Heart left ventricle (tissue), 16 donors: ENCODE results near the gene ERGIC1. TPM values are rescaled to one million over a fixed set of nuclear protein-coding genes. Genes with fewer than 3 reads are reported as not detected.
A peak's percentile ranks its signal among the peaks of the same experiment; 100 is the strongest.

ENCODE experiments used
- ATAC-seq, 4 donors: fragments of 200-7000 bp; cut with Tn5 transposase; one replicate each; pipeline ENCODE4 v1.9.1; 2020 to 2022; ENCODE audit warnings: moderate library complexity in 4 of 4, mild to moderate bottlenecking in 3 of 4, moderate number of reproducible peaks in 1 of 4
- DNase-seq, 5 donors: peaks; one replicate each; pipeline ENCODE4 v3.0.0-alpha.2; 2020
- H3K27ac ChIP-seq, 12 donors: fragments of 200-600 bp; sonication (generic) in 4 of 12; one replicate each; pipeline versions ENCODE4 v1.5.0 to v1.8.0; 2016 to 2022; ENCODE audit warnings: mild to moderate bottlenecking in 2 of 12
- H3K27me3 ChIP-seq, 9 donors: fragments of 200-600 bp; sonication (generic) in 2 of 9; one replicate each; pipeline versions ENCODE4 v1.5.1 to v1.8.0; 2016 to 2022; ENCODE audit warnings: mild to moderate bottlenecking in 3 of 9
- H3K36me3 ChIP-seq, 9 donors: fragments of 200-600 bp; sonication (generic) in 2 of 9; one replicate each; pipeline versions ENCODE4 v1.5.0 to v1.8.0; 2018 to 2022; ENCODE audit warnings: mild to moderate bottlenecking in 2 of 9
- H3K4me1 ChIP-seq, 12 donors: fragments of 200-600 bp; sonication (generic) in 4 of 12; one replicate each; pipeline versions ENCODE4 v1.5.0 to v1.8.0; 2016 to 2022; ENCODE audit warnings: mild to moderate bottlenecking in 3 of 12
- H3K4me3 ChIP-seq, 12 donors: fragments of 200-600 bp; sonication (generic) in 4 of 12; one replicate each; pipeline versions ENCODE4 v1.5.0 to v1.8.0; 2017 to 2022; ENCODE audit warnings: mild to moderate bottlenecking in 9 of 12, moderate library complexity in 4 of 12
- H3K9me3 ChIP-seq, 12 donors: fragments of 200-600 bp; sonication (generic) in 4 of 12; one replicate each; pipeline versions ENCODE4 v1.5.0 to v1.8.0; 2016 to 2022; ENCODE audit warnings: mild to moderate bottlenecking in 1 of 12
- POLR2A ChIP-seq, 2 donors: fragments of 450-650 bp; IDR thresholded peaks; one replicate each; pipeline ENCODE4 v1.6.1; 2017; ENCODE audit warnings: antibody characterized with exemption in 2 of 2, mild to moderate bottlenecking in 2 of 2, moderate library complexity in 2 of 2
- WGBS, 4 donors: extraction: QIAGEN DNeasy Blood & Tissue Kit in 2 of 4; methylation state at CpG; one replicate each; pipeline versions ENCODE4 v1.1.5 to v1.1.7; 2013 to 2018; 5-methylcytosine and 5-hydroxymethylcytosine counted together
- intact Hi-C, 10 donors: fragments of 100-400 bp; cut with DNase I; formaldehyde crosslinking; loops; one replicate each; pipeline versions ENCODE4 v1.11.1 to v1.14.2; 2022
- polyA plus RNA-seq, 2 donors: library from polyadenylated mRNA; stranded (reverse); fragments of 200-250 nt; gene quantifications; one replicate each; pipeline ENCODE4 v1.2.3, GENCODE V29; 2013
- total RNA-seq, 9 donors: library from RNA; depleted of rRNA in 2 of 9; stranded (reverse); fragments of >200 nt in 2 of 9; fragmentation: NEBNext Ultra II Directional in 3 of 9; extraction: Animal tissue kit (Norgen Biotek cat#: 25700) in 3 of 9; gene quantifications; one replicate each; pipeline versions ENCODE4 v1.1.0 to v1.2.4, GENCODE V29; 2016 to 2023
- TF ChIP-seq, protein P1 (sequence below), 12 donors: fragments of 200-600 bp; sonication (generic) in 4 of 12; IDR thresholded peaks; one replicate each; pipeline versions ENCODE4 v1.5.0 to v1.8.0; 2018 to 2022; ENCODE audit warnings: antibody characterized with exemption in 12 of 12, mild to moderate bottlenecking in 5 of 12
- donor health status: ischemic (EF 13 %, LVEDD 7.1; RV severe dilation, severe dysfunction).
- donor health status: healthy with polysubstance abuse.
- donor health status: DM: no; HTN: yes; CAD: no.
- donor health status: DM: no; HTN: no; CAD: no.
- donor health status: ischemic (EF 25% LVEDD 6.9; RV normal size, moderate dysfunction).
- donor health status: ischemic (EF 25% LVEDD 5.7; RV mildly dilated, moderate dysfunction).
- donor health status: healthy.
- donor health status: DM: yes; HTN: yes; CAD: no.
- donor health status: ischemic (EF 35%, LVEDD 5.7; RV mildly dilated, moderate dysfunction).
- donor health status: nonischemic (EF 11% LVEDD 7.7; RV severe dilation, severe dysfunction).
- donor health status: DM: yes; HTN: yes; CAD: no.
- donor health status: PGD.
- donor health status: ischemic (EF 29% LVEDD 5.4; RV normal size, mild dysfunction).
- donor health status: nonischemic (EF 23%, LVEDD 6.1; RV moderate dilation, normal function).

The ERGIC1 gene
- total and polyA plus RNA-seq, 11 donors: 66.6 to 115 (median 84.9) TPM

DNA sequence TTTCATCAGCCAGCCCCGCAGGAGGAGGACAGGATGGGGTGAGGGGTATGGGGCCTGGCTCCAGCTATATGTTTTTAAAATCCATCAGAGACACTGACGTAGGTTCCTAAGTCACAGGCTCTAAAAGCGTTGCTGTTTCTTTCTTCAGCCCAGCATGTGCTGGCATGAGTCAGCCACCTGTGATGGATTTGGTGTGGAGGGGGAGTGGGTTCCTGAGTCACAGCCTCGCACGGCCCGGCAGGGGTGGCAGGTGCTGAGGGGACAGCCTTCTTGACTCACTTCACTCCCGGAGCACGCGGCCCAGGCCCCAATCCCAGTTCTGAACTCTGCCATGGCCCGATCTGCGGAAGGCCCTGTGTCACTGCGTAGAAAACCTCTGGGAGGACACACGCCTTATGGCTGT, 86.4 kb downstream of the ERGIC1 start:
- H3K9me3 ChIP-seq: no peaks in the 10 kb centered on the region
- no peaks in the 10 kb centered on the region for H3K27me3 ChIP-seq
- no peak for TF ChIP-seq POLR2A (IDR thresholded peaks at IDR 0.05)
- TF ChIP-seq, protein P1, sequence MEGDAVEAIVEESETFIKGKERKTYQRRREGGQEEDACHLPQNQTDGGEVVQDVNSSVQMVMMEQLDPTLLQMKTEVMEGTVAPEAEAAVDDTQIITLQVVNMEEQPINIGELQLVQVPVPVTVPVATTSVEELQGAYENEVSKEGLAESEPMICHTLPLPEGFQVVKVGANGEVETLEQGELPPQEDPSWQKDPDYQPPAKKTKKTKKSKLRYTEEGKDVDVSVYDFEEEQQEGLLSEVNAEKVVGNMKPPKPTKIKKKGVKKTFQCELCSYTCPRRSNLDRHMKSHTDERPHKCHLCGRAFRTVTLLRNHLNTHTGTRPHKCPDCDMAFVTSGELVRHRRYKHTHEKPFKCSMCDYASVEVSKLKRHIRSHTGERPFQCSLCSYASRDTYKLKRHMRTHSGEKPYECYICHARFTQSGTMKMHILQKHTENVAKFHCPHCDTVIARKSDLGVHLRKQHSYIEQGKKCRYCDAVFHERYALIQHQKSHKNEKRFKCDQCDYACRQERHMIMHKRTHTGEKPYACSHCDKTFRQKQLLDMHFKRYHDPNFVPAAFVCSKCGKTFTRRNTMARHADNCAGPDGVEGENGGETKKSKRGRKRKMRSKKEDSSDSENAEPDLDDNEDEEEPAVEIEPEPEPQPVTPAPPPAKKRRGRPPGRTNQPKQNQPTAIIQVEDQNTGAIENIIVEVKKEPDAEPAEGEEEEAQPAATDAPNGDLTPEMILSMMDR (IDR thresholded peaks at IDR 0.05): no peak
- peaks cover 0 to 10% (median 0%) of the 10 kb centered on the region in 12 donors for H3K4me1 ChIP-seq
- H3K27ac ChIP-seq: peak overlapping the region in 1 of 12 donors; percentile 76
- ATAC-seq: peak in 2 of 4 donors; percentile 6 to 31
- DNase-seq: no peak
- no peak overlapping the region for H3K4me3 ChIP-seq
- intact Hi-C loops: no loop called here
- H3K36me3 ChIP-seq: peaks cover 0 to 70% (median 44%) of the 10 kb centered on the region in 9 donors
- 87 to 91% (median 88%) methylated on average over 13 of the region's 13 CpGs for WGBS, 4 donors

GRCh38 chr5:172920995-172921394, 86.9 kb downstream of the ERGIC1 start:
- Histone ChIP-seq H3K9me3 (no peaks in the 10 kb centered on the region), H3K4me1 (peaks cover 0 to 10% (median 0%) of the 10 kb centered on the region in 12 donors), H3K36me3 (peaks cover 0 to 65% (median 38%) of the 10 kb centered on the region in 9 donors), H3K27me3 (no peaks in the 10 kb centered on the region), H3K4me3 (no peak overlapping the region), H3K27ac (peak overlapping the region in 1 of 12 donors; percentile 76)
- TF ChIP-seq, protein P1 (IDR thresholded peaks at IDR 0.05): no peak
- TF ChIP-seq POLR2A (IDR thresholded peaks at IDR 0.05): no peak
- intact Hi-C loops: no loop called here
- WGBS, 4 donors: 90 to 96% (median 95%) methylated on average over 11 to 12 of the region's 12 CpGs
- DNase-seq: no peak
- ATAC-seq: no peak

GRCh38 chr5:172921906-172922305, 87.9 kb downstream of the ERGIC1 start:
- H3K36me3 ChIP-seq: peaks cover 0 to 64% (median 36%) of the 10 kb centered on the region in 9 donors
- no peak overlapping the region for H3K4me3 ChIP-seq
- ATAC-seq: no peak
- no peak overlapping the region for H3K27ac ChIP-seq
- H3K27me3 ChIP-seq: no peaks in the 10 kb centered on the region
- intact Hi-C loops: no loop called here
- no peak for TF ChIP-seq POLR2A (IDR thresholded peaks at IDR 0.05)
- TF ChIP-seq, protein P1 (IDR thresholded peaks at IDR 0.05): no peak
- no peaks in the 10 kb centered on the region for H3K9me3 ChIP-seq
- WGBS, 4 donors: 91 to 95% (median 94%) methylated on average over 7 of the region's 7 CpGs
- DNase-seq: no peak
- H3K4me1 ChIP-seq: peaks cover 0 to 10% (median 0%) of the 10 kb centered on the region in 12 donors

DNA sequence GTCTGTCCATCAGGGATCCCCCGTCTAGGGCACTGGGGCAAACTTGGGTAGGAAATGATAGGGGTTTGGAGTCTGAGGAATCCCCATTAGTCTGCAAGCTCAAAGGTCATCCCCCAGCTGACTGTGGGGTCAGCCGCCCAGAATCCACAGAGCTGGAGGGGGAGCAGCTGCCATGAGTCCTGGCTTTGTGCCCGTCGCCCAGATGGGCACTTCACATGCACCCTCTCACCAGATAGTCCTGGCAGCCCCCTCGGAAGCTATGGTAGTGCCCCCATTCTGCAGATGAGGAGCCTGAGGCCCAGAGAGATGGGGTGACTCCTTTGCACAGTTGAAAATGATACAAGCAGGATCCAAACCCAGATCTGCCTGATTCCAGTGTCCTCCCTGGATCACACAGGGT, 89.5 kb downstream of the ERGIC1 start:
- peaks cover 0 to 10% (median 0%) of the 10 kb centered on the region in 12 donors for H3K4me1 ChIP-seq
- no peak for ATAC-seq
- H3K27me3 ChIP-seq: no peaks in the 10 kb centered on the region
- TF ChIP-seq, protein P1 (IDR thresholded peaks at IDR 0.05): no peak
- TF ChIP-seq POLR2A (IDR thresholded peaks at IDR 0.05): no peak
- H3K27ac ChIP-seq: no peak overlapping the region
- H3K4me3 ChIP-seq: no peak overlapping the region
- H3K36me3 ChIP-seq: peaks cover 0 to 65% (median 33%) of the 10 kb centered on the region in 9 donors
- 78 to 93% (median 89%) methylated on average over 4 to 5 of the region's 5 CpGs for WGBS, 4 donors
- intact Hi-C loops: no loop called here
- H3K9me3 ChIP-seq: no peaks in the 10 kb centered on the region
- DNase-seq: no peak
